Ovary (tissue), 9 donors: ENCODE measurements around the gene SNAPC3. TPM values are rescaled to one million over a fixed set of nuclear protein-coding genes. Genes with fewer than 3 reads are reported as not detected.
"Not testable (repeated sequence)": the region's sequence is repeated elsewhere in the genome, so short reads cannot be mapped to it uniquely, and the experiment has no call there.

Experiments
- DNase-seq, 5 donors: peaks; one replicate each; pipeline ENCODE4 v3.0.0-alpha.2; 2019 to 2020
- H3K27ac ChIP-seq, 2 donors: fragments of 200-600 bp; one replicate each; pipeline versions ENCODE4 v1.5.1 to v1.8.0; 2019 to 2022
- H3K27me3 ChIP-seq: fragments of 200-600 bp; one replicate; pipeline ENCODE4 v1.8.0; 2022
- H3K36me3 ChIP-seq: fragments of 200-600 bp; sonication (generic); one replicate; pipeline ENCODE4 v1.5.1; 2019
- H3K4me1 ChIP-seq: one replicate; pipeline ENCODE4 v1.8.1; 2013; ENCODE audit warnings: mild to moderate bottlenecking, moderate library complexity; ENCODE audit not compliant: insufficient read depth
- H3K4me3 ChIP-seq: fragments of 200-600 bp; sonication (generic); one replicate; pipeline ENCODE4 v1.5.1; 2017
- H3K9me3 ChIP-seq, 2 donors: fragments of 200-600 bp in 1 of 2; sonication (generic) in 1 of 2; one replicate each; pipeline versions ENCODE4 v1.5.1 to v1.8.1; 2013 to 2019; ENCODE audit warnings: mild to moderate bottlenecking in 1 of 2, moderate library complexity in 1 of 2
- CTCF ChIP-seq, 3 donors: fragments of 450-650 bp in 2 of 3; fragments of 200-600 bp in 1 of 3; IDR thresholded peaks; one replicate each; pipeline versions ENCODE4 v1.5.1 to v1.8.0; 2016 to 2022; ENCODE audit warnings: antibody characterized with exemption in 3 of 3, mild to moderate bottlenecking in 1 of 3
- EP300 ChIP-seq: sonication (generic); formaldehyde crosslinking; IDR thresholded peaks from one replicate; pipeline ENCODE4 v1.6.1; 2017; ENCODE audit warnings: antibody characterized with exemption
- POLR2A ChIP-seq: fragments of 450-650 bp; IDR thresholded peaks from one replicate; pipeline ENCODE4 v1.6.1; 2017; ENCODE audit warnings: antibody characterized with exemption, mild to moderate bottlenecking, moderate library complexity
- WGBS, 3 donors: extraction: QIAGEN DNeasy Blood & Tissue Kit in 1 of 3; methylation state at CpG; one replicate each; pipeline versions ENCODE4 v1.1.5 to v1.1.7; 2013 to 2017; 5-methylcytosine and 5-hydroxymethylcytosine counted together
- intact Hi-C, 4 donors: fragments of 100-400 bp; cut with DNase I; formaldehyde crosslinking; loops; one replicate each; pipeline versions ENCODE4 v1.11.0 to v1.15.1; 2022 to 2023
- polyA plus RNA-seq, 2 donors: library from polyadenylated mRNA; stranded (reverse); fragments of 200-250 nt in 1 of 2; fragments of 350-450 nt in 1 of 2; fragmentation: Illumina TruSeq in 1 of 2; extraction: RNeasy Lipid Tissue Mini Kit (QIAGEN cat#74804) in 1 of 2; gene quantifications; one replicate each; pipeline ENCODE4 v1.2.3, GENCODE V29; 2013 to 2014
- total RNA-seq, 7 donors: library from RNA; depleted of rRNA in 2 of 7; stranded (reverse); fragments of >200 nt in 2 of 7; fragmentation: NEBNext Ultra II Directional in 3 of 7; extraction: Animal tissue kit (Norgen Biotek cat#: 25700) in 3 of 7; gene quantifications; one replicate each; pipeline versions ENCODE4 v1.1.0 to v1.2.4, GENCODE V29; 2016 to 2023
- donor health status: DM: no; HTN: no; CAD: no; lungs with moderate emphysema.
- donor health status: DM: no; HTN: no; CAD: no.
- donor health status: Bipolar disorder and iron deficiency.
- donor health status: DM: yes; HTN: yes; CAD: no.
- donor health status: DM: no; HTN: no; CAD: no.
- donor health status: DM: yes; HTN: yes; CAD: no.

SNAPC3 gene
- total and polyA plus RNA-seq, 9 donors: 15.8 to 32.3 (median 26.2) TPM

DNA sequence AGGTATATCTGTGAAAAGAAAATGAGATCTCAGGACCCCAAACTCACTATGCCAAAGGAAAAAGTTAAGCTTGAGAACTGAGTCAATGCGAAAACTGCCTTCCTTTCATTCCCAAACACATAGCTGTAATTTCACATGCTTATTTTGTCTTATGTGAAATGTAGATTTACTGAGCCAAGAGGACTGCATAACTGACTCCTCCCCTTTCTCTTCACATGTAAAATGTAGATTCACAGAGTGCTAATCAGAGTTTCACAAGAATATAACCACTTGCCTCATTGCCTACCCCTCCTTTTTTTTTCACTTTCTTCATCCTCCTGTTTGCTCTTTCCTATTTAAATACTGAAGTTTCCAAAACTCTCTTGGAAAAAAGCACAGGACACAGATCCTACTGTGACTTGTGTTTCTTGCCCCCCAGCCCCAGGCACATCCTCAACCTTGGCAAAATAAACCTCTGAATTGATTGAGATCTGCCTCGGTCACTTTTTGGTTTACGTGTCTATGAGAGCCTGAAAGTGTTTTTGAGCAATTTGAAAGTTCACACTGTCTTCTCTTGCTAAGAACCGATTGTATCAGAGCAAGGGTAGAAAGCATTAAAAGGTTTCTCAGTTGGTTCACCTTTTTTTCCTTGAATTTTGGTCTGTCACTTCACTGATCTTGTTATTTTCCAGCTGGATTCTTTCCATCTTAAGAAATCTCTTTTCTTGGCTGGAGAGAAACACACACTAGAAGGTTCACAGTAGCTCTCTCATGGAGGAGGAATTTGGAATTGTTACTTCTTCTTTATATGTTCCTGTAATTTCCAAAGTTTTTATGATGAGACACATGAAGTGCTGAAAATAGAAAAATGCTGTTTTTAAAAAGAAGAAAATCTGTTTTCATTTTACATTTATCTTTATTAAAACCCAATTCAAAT is 44.8 kb upstream of the SNAPC3 start:
- Histone ChIP-seq H3K4me1 (peaks cover 4% of the 10 kb centered on the region), H3K27ac (peak overlapping the region in 1 of 2 donors; percentile 33), H3K36me3 (no peaks in the 10 kb centered on the region), H3K27me3 (no peaks in the 10 kb centered on the region), H3K4me3 (no peak overlapping the region), H3K9me3 (no peaks in the 10 kb centered on the region)
- TF ChIP-seq CTCF (IDR thresholded peaks at IDR 0.05) (no peak), EP300 (no peak), POLR2A (no peak)
- DNase-seq: no peak
- 42 to 43% (median 42%) methylated on average over 4 of the region's 4 CpGs for WGBS, 3 donors
- intact Hi-C loops: loop anchor here in 1 of 4 donors (10.0 kb wide), 2 partner anchors 47 to 73 kb away; partner anchors contain the start of genes SNAPC3 and TTC39B

- WGBS, 3 donors: 83 to 92% (median 92%) methylated on average over 4 of the region's 4 CpGs
These were observed 43.4 kb upstream of the SNAPC3 start for GRCh38 chr9:15379317-15379716.

GRCh38 chr9:15379888-15380287 is 42.8 kb upstream of the SNAPC3 start:
- not testable (repeated sequence) for H3K4me3 ChIP-seq, DNase-seq, H3K9me3 ChIP-seq, H3K27ac ChIP-seq, H3K4me1 ChIP-seq, H3K27me3 ChIP-seq, H3K36me3 ChIP-seq
- 88 to 95% (median 93%) methylated on average over 5 of the region's 5 CpGs for WGBS, 3 donors
- intact Hi-C loops: loop anchor here in 1 of 4 donors (10.0 kb wide), 2 partner anchors 45 to 75 kb away; partner anchors contain the start of genes SNAPC3 and TTC39B

More at GRCh38 chr9:15379317-15379716, 43.4 kb upstream of the SNAPC3 start:
- H3K27ac ChIP-seq, DNase-seq, H3K4me1 ChIP-seq, H3K4me3 ChIP-seq, H3K27me3 ChIP-seq, H3K9me3 ChIP-seq, H3K36me3 ChIP-seq: not testable (repeated sequence)
- intact Hi-C loops: loop anchor here in 1 of 4 donors (10.0 kb wide), 2 partner anchors 45 to 75 kb away; partner anchors contain the start of genes SNAPC3 and TTC39B

DNA sequence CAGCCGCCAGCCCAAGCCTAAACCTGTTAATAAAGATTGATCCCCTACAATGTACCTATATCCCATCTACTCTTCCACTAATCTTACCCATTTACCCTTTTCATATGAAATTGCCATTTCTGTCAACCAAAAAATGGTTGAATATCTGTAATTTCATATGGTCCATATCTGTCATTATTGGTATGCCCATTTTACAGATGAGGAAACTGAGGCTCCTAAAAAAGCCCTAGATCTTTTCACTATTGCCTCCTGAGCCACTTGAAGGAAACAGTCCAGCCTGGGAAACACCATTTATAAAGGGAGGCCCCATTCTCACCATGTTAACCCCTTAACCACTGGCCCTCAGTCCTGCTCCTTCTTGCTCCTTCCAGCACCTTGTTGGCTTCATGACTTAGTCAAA is 41.2 kb upstream of the SNAPC3 start:
- WGBS, 3 donors: 40 to 97% (median 93%) methylated on average over 1 of the region's 1 CpG
- intact Hi-C loops: no loop called here
- no peak overlapping the region for H3K4me3 ChIP-seq

GRCh38 chr9:15386465-15386864 is 36.2 kb upstream of the SNAPC3 start:
- no peaks in the 10 kb centered on the region for H3K36me3 ChIP-seq
- no peaks in the 10 kb centered on the region for H3K27me3 ChIP-seq
- H3K27ac ChIP-seq: no peak overlapping the region
- H3K4me3 ChIP-seq: no peak overlapping the region
- TF ChIP-seq EP300 (no peak), POLR2A (no peak), CTCF (IDR thresholded peaks at IDR 0.05) (no peak)
- H3K4me1 ChIP-seq: no peaks in the 10 kb centered on the region
- H3K9me3 ChIP-seq: no peaks in the 10 kb centered on the region
- WGBS, 3 donors: 83 to 91% (median 90%) methylated on average over 6 of the region's 6 CpGs
- intact Hi-C loops: no loop called here
- DNase-seq: no peak

More for the DNA sequence above, 41.2 kb upstream of the SNAPC3 start:
- no peaks in the 10 kb centered on the region for H3K27me3 ChIP-seq
- H3K36me3 ChIP-seq: no peaks in the 10 kb centered on the region
- no peak for DNase-seq
- no peak overlapping the region for H3K27ac ChIP-seq
- no peak for TF ChIP-seq POLR2A
- TF ChIP-seq CTCF (IDR thresholded peaks at IDR 0.05): no peak
- no peak for TF ChIP-seq EP300
- no peaks in the 10 kb centered on the region for H3K9me3 ChIP-seq
- peaks cover 2% of the 10 kb centered on the region for H3K4me1 ChIP-seq
